ENCODE results near the gene NXPE3.

NXPE3 gene

GRCh38 chr3:101836652-101837598 lies 57.9 kb downstream of the NXPE3 start:
- H3K4me3 ChIP-seq (ENCODE audit: low read depth, low read length) = no peak overlapping the region
- POLR2A ChIA-PET = interaction anchor here (0.6 to 1.9 kb wide), 2 partner anchors 12 kb away, joined by 4 to 8 read pairs; partner anchors contain the start of gene NFKBIZ
- no peak for DNase-seq (ENCODE audit: low read depth, low spot score)
- no peak for TF ChIP-seq CTCF (IDR thresholded peaks at IDR 0.05; ENCODE audit: insufficient read depth, low read length, missing control alignments)
- CTCF ChIA-PET = interaction anchor here (0.7 to 1.2 kb wide), 2 partner anchors 388 to 389 kb away, joined by 3 to 4 read pairs; no protein-coding TSS in a partner anchor

GRCh38 chr3:101838691-101839090 lies 59.7 kb downstream of the NXPE3 start:
- POLR2A ChIA-PET = interaction anchor here (2.9 kb wide), 1 partner anchor 11 kb away, joined by 15 read pairs; the partner anchor contains the start of gene NFKBIZ
- DNase-seq (ENCODE audit: low read depth, low spot score) = no peak
- TF ChIP-seq CTCF (IDR thresholded peaks at IDR 0.05; ENCODE audit: insufficient read depth, low read length, missing control alignments) = no peak
- CTCF ChIA-PET = interaction anchor here (0.7 to 1.0 kb wide), 3 partner anchors 9 to 390 kb away, joined by 3 read pairs; no protein-coding TSS in a partner anchor
- H3K4me3 ChIP-seq (ENCODE audit: low read depth, low read length) = no peak overlapping the region

GRCh38 chr3:101840066-101840465 lies 61.1 kb downstream of the NXPE3 start:
- ChIA-PET CTCF (interaction anchor here (1.3 kb wide), 1 partner anchor 10 kb away, joined by 5 read pairs; no protein-coding TSS in a partner anchor), POLR2A (interaction anchor here (2.9 kb wide), 1 partner anchor 9 kb away, joined by 15 read pairs; the partner anchor contains the start of gene NFKBIZ)
- no peak overlapping the region for H3K4me3 ChIP-seq (ENCODE audit: low read depth, low read length)
- no peak for TF ChIP-seq CTCF (IDR thresholded peaks at IDR 0.05; ENCODE audit: insufficient read depth, low read length, missing control alignments)
- DNase-seq (ENCODE audit: low read depth, low spot score) = no peak

- H3K4me3 ChIP-seq (ENCODE audit: low read depth, low read length) = no peak overlapping the region
- CTCF ChIA-PET = interaction anchor here (1.0 to 1.7 kb wide), 2 partner anchors 13 to 28 kb away, joined by 3 to 6 read pairs; no protein-coding TSS in a partner anchor
- no peak for DNase-seq (ENCODE audit: low read depth, low spot score)
- TF ChIP-seq CTCF (IDR thresholded peaks at IDR 0.05; ENCODE audit: insufficient read depth, low read length, missing control alignments) = no peak
- POLR2A ChIA-PET = interaction anchor here (0.6 kb wide), 1 partner anchor 14 kb away, joined by 3 read pairs; no protein-coding TSS in a partner anchor
Measured at GRCh38 chr3:101842245-101842934, 63.4 kb downstream of the NXPE3 start.

- CTCF ChIA-PET = interaction anchor here (1.2 to 2.9 kb wide), 2 partner anchors 13 to 386 kb away, joined by 3 to 10 read pairs; no protein-coding TSS in a partner anchor
- H3K4me3 ChIP-seq (ENCODE audit: low read depth, low read length) = no peak overlapping the region
- DNase-seq (ENCODE audit: low read depth, low spot score) = no peak
- POLR2A ChIA-PET = no interaction called here
- no peak for TF ChIP-seq CTCF (IDR thresholded peaks at IDR 0.05; ENCODE audit: insufficient read depth, low read length, missing control alignments)
Measured at GRCh38 chr3:101842935-101843330, 63.9 kb downstream of the NXPE3 start.
